Stimulated activated naive CD8-positive, alpha-beta T cell treated with anti-CD3 and anti-CD28 coated beads, Interleukin-15, Interleukin-2, amounts not matched to agents 100 U/mL and 50 U/mL, for 24 hours (primary cell): ENCODE measurements around the gene PSMC3.

Source experiments
- ATAC-seq: fragments of 150-1000 bp; cut with Tn5 transposase; one replicate; pipeline ENCODE4 v1.10.0; 2021
- DNase-seq: peaks from one replicate; pipeline ENCODE4 v3.0.0; 2021

Gene PSMC3

GRCh38 chr11:47426062-47426956, at the start of gene PSMC3:
PSMC3 (minus strand) TSS chr11:47426439; CDS start chr11:47426279, 160 bp downstream.
- DNase-seq (peak; percentile 99), ATAC-seq (peak; percentile 96)

GRCh38 chr11:47470671-47471070, 44.4 kb upstream of the PSMC3 start:
- DNase-seq = no peak
- ATAC-seq = peak; percentile 17

- no peak for DNase-seq
- ATAC-seq = no peak
Observed at GRCh38 chr11:47469361-47470179, 43.3 kb upstream of the PSMC3 start.

GRCh38 chr11:47468598-47469214, 42.5 kb upstream of the PSMC3 start:
- ATAC-seq (no peak), DNase-seq (no peak)

GRCh38 chr11:47467357-47467756, 41.1 kb upstream of the PSMC3 start:
- no peak for ATAC-seq
- DNase-seq = no peak

- DNase-seq = no peak
- ATAC-seq = no peak
Observed at GRCh38 chr11:47466701-47467250, 40.5 kb upstream of the PSMC3 start.

- DNase-seq (no peak), ATAC-seq (no peak)
Observed at GRCh38 chr11:47466201-47466600, 40.0 kb upstream of the PSMC3 start.

- no peak for ATAC-seq
- no peak for DNase-seq
Observed at GRCh38 chr11:47464483-47464882, 38.2 kb upstream of the PSMC3 start.

- DNase-seq = no peak
- no peak for ATAC-seq
Observed at GRCh38 chr11:47461876-47462275, 35.6 kb upstream of the PSMC3 start.

GRCh38 chr11:47460571-47461235, 34.5 kb upstream of the PSMC3 start:
- DNase-seq (no peak), ATAC-seq (no peak)

GRCh38 chr11:47454258-47454671, 28.0 kb upstream of the PSMC3 start:
- ATAC-seq (peak; percentile 90), DNase-seq (peak; percentile 66)

GRCh38 chr11:47453365-47453764, 27.1 kb upstream of the PSMC3 start:
- DNase-seq (no peak), ATAC-seq (no peak)

- DNase-seq (no peak), ATAC-seq (no peak)
Observed at GRCh38 chr11:47451990-47452389, 25.8 kb upstream of the PSMC3 start.

- DNase-seq (no peak), ATAC-seq (no peak)
Observed at GRCh38 chr11:47451436-47451835, 25.2 kb upstream of the PSMC3 start.

GRCh38 chr11:47449541-47449940, 23.3 kb upstream of the PSMC3 start:
- DNase-seq = no peak
- no peak for ATAC-seq

- no peak for DNase-seq
- ATAC-seq = no peak
Observed at GRCh38 chr11:47448566-47449427, 22.6 kb upstream of the PSMC3 start, which contains the start of gene RAPSN. RAPSN (minus strand) TSS chr11:47449136; CDS start chr11:47448964, 172 bp downstream.

GRCh38 chr11:47447906-47448305, 21.7 kb upstream of the PSMC3 start:
- ATAC-seq = no peak
- no peak for DNase-seq

GRCh38 chr11:47446833-47447232, 20.6 kb upstream of the PSMC3 start:
- DNase-seq (no peak), ATAC-seq (no peak)

GRCh38 chr11:47445840-47446239, 19.6 kb upstream of the PSMC3 start:
- ATAC-seq = no peak

GRCh38 chr11:47443817-47444216, 17.6 kb upstream of the PSMC3 start:
- DNase-seq (no peak), ATAC-seq (no peak)

More at GRCh38 chr11:47445840-47446239, 19.6 kb upstream of the PSMC3 start:
- no peak for DNase-seq
